GM21825 (cell line): ENCODE results near the gene MMP14.
A peak's percentile ranks its signal among the peaks of the same experiment; 100 is the strongest.
"Not testable (repeated sequence)": the region's sequence is repeated elsewhere in the genome, so short reads cannot be mapped to it uniquely, and the experiment has no call there.

Experiments used
- ATAC-seq: cut with Tn5 transposase; IDR thresholded peaks from one replicate; pipeline ENCODE4 v1.9.1; 2021; ENCODE audit warnings: mild to moderate bottlenecking, moderate library complexity; ENCODE audit not compliant: unreplicated experiment

MMP14 gene

GRCh38 chr14:22813145-22813544 lies 23.2 kb upstream of the MMP14 start:
- ATAC-seq = no peak

GRCh38 chr14:22814373-22814772 lies 22.0 kb upstream of the MMP14 start:
- ATAC-seq = no peak

GRCh38 chr14:22814941-22815713 lies 21.3 kb upstream of the MMP14 start, which contains the start of gene SLC7A7:
Gene SLC7A7 (minus strand): TSS chr14:22815435. CDS start chr14:22813398, 2,037 bp downstream.
- no peak for ATAC-seq

DNA sequence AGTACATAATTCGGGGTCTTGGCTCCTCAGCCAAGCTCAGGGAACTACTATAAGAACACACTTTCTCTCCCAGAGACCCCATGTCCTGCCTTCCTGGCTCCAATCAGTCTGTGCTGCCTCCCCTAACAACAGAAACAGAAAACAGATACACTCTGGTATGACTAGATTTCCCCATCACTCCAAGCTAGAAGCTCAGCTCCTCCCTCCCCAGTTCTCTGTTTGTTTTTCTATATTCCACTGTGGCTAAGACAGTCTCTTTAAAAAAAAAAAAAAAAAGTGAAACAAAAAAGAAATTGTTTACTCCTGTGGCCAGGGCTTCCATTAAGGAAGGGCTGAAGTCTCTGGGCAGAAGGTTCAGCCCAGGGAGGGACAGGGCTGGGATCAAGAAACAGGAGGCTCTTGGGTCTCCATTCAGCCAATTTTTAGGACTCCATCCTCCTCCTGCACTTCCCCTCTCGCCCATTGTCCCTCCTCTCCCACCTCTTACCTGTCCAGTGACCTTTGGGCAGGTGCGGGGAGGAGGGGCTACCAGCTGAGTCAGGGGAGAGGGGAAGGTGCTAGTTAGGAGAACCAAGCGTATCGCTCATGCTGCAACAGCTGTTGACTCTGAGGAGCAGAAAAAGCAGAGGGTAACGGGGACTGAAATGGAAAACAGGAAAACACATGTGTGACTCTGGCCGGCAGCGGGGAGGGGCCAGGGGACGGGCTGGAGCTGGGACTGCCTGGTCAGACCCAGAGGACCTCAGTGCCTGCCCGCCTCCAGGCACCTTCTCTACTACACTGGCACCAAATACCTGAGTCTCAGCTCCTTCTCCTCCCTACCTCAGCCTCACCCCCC lies 17.0 kb upstream of the MMP14 start:
- ATAC-seq = peak; percentile 31

GRCh38 chr14:22820731-22821130 lies 15.7 kb upstream of the MMP14 start:
- ATAC-seq = no peak

DNA sequence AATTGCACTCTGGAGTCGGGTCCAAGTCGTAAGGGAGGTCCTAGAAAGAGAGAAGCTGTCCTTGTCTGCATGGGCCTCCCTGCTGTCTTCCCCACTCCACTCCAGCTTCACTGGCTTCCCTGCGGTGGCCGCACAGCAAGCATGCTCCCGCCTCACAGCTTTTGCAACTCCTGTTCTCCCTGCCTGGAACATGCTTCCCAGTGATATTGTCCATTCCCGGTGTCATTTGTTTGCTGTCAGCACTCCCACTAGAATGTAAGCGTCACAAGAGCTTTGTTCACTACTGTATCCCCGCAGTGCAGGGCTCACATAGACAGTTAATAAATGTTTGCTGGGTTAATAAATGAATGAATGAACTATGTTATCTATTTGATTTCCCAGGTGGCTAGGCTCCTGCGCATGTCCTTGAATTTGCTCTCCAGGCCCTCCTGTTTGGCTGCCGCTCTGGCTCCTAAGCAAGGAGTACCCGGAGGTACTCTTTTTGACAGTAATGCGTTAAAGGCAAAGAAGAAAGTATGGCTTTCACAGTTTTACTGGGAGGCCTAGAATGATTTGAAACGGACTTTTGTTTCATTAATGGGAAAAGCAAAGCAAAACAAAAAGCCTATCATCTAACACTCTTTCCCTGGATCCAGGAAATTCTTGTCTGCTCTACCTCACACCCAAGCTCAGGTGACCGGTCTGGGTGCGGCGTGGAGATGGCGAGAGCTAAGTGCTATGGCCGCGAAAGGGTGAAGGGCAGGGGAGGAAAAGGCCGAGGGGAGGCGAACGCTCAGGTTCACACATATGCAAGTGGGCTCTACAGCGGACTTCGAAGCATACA lies 15.0 kb upstream of the MMP14 start:
- no peak for ATAC-seq

GRCh38 chr14:22822016-22822570 lies 14.3 kb upstream of the MMP14 start:
- no peak for ATAC-seq

DNA sequence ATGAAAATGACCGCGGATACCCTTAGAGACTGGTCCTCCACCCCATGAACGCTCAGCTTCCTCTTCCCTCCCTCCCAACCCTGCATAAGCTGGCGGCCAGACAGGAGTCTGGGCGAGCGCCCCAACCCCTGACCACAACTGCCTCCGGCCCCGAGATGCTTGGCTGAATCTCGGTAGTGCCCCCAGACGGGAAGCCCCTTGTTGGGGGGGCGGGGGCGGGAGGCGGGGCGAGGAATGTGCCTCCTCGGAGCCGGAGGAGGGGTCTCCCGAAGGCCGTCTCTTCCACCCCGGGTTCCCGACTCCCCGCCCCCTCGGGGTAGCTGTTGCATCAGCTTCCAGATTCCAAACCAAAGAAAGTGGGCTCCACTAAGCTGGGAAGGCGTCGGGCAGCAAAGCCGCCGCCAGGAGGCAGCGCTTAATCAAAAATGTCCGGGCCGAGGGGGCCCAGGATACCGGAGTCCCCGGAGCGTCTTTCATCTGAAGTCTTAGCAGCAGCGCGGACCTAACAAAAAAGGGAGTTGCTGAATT lies 13.8 kb upstream of the MMP14 start:
- ATAC-seq = peak; percentile 45

DNA sequence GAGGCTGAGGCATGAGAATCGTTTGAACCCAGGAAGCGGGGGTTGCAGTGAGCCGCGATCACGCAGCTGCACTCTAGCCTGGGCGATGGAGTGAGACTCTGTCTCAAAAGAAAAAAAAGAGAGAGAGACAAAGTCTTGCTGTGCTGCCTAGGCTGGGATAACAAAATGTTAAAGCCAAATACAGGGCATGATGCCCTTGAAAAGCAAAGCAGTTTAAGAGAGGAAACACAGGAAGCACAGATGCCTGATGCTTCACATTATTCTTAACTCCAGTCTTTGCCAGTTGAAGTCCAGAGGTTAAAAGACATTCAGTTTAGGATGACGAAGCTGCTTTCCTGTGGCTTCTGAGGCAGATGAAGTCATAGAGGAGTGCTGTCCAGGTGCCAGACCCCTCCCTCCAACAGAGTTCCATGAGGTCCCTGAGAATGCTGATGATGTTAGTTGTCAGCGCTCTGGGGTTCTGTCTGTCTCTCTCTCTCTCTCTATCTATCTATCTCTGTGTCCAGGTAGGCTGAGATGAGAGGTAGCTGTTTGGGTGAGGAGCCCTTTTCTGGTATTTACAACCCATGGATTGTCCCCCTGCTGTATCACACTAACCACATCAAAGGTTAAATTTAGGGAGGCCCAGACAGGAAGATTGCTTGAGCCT lies 11.6 kb upstream of the MMP14 start:
- ATAC-seq = no peak

- not testable (repeated sequence) for ATAC-seq
Measured at GRCh38 chr14:22829076-22829660, 7.2 kb upstream of the MMP14 start.

DNA sequence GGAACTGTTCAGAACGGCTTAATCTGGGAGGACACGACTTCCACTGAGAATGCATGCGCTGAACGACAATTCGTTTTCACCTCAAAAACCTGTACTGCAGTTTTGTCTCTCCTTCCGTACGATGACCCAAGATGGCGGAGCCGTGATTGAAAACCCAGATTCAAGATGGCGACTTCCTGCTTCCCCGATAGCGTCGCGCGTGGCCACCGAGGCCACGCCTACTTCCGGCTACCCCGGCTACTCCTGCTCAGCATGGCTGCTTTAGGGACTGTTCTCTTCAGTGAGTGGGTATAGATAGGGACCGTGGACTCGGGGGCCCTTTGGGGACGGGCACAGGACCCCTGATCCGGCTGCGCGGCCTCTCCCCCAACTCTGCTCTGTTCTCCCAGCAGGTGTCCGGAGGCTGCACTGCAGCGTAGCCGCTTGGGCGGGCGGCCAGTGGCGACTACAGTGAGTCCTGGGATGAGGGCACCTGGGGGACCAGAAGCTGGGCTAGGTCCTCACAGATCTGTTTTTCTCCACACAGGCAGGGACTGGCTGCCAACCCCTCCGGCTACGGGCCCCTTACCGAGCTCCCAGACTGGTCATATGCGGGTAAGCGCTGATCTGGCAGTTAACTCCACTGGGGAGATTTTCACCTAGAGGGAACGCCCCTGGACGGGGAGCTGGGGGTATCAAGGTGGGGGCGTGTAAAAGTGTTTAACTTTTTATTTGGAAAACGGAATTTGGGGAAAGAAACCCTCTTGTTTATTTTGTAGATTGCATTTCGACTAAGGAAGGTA lies 6.5 kb upstream of the MMP14 start, which contains the start of gene MRPL52:
Gene MRPL52, plus strand, starts transcription at position 227 of the 782 bp plus-strand sequence. Its CDS starts 26 bp downstream, at position 253.
- ATAC-seq = peak; percentile 89

GRCh38 chr14:22830443-22831010 lies 5.9 kb upstream of the MMP14 start:
- no peak for ATAC-seq

DNA sequence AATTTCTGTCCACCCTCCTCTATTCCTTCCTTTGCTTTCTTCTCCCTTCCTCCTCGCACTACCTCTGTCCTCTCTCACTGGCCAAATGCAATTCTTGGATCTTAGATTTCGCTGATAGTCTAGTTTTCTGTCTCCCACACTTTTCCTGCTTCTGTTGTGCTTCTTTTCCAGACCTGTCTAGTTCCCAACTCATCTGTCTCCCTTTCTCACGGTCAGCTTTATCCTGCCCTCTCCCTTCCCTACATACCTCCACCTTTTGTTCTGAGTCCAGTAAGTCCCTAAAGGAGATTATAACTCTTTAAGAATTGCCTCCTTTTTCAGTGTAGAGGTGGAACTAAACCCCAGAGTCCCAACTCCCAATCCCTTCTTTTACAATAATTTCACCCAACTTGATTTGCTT lies 880 bp upstream of the MMP14 start:
- no peak for ATAC-seq

- ATAC-seq = no peak
Measured at GRCh38 chr14:22837114-22837749, 847 bp downstream of the MMP14 start.

- ATAC-seq = no peak
Measured at GRCh38 chr14:22837750-22838538, 1.6 kb downstream of the MMP14 start.

GRCh38 chr14:22838631-22839041 lies 2.3 kb downstream of the MMP14 start:
- no peak for ATAC-seq

DNA sequence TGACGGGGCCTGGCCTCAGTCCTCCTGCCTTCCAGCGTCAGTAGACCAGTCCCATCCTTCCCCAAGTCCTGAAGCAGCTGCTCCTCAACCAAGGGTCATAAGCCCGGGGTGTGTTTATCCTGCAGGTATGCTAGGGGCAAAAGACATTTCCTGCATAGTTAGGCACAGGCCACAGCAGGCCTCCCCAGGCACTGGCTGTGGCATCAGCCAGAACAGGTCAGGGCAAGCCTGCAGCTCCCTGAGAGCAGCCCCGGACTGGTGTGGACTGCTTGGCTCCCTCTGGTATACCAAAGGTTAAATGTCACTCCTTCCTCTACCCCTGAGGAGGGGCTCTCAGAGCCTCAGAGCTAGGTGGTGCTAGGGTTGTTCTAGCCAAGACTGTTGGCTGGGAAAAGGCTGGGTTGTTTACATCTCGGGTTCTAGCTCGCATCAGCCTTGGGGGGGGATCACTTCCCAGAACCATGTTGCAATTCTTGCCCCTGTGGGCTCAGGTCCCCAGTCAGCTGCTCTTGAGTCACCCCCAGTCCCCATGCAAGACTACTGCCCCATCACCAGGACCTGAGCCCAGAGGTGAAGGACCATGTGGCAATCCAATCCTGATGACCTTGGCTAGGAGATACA lies 2.9 kb downstream of the MMP14 start:
- ATAC-seq = no peak
